HEK293 (cell line): ENCODE measurements around the gene ZNF318.

Source experiments
- CTCF ChIA-PET: fragments of 350-600 bp; formaldehyde crosslinking; extraction: SDS; loops from one replicate; lab custom pipeline; 2021; ENCODE audit warnings: antibody characterized with exemption; lab: Yijun Ruan, JAX
- POLR2A ChIA-PET: fragments of 300-600 bp; formaldehyde crosslinking; extraction: SDS; loops from one replicate; lab custom pipeline; 2020; ENCODE audit warnings: antibody characterized with exemption, inconsistent platforms; lab: Yijun Ruan, JAX
- H3K27ac ChIP-seq: fragments of 200-500 bp; sonication (Bioruptor generic); 2 replicates; pipeline ENCODE4 v1.5.1; 2014; ENCODE audit warnings: low read depth, low read length, control low read depth, inconsistent platforms; ENCODE audit errors: extremely low read depth
- H3K36me3 ChIP-seq, 2 experiments: fragments of 200-500 bp in 1 of 2; sonication (Bioruptor generic) in 1 of 2; 1 replicate in 1 of 2; 2 replicates in 1 of 2; pipeline ENCODE4 v1.5.1; 2014 to 2017; ENCODE audit warnings: inconsistent platforms in 2 of 2, low read length in 2 of 2; ENCODE audit not compliant: control insufficient read depth in 2 of 2, insufficient read depth in 1 of 2
- H3K4me1 ChIP-seq: fragments of 200-500 bp; sonication (Bioruptor generic); 2 replicates; pipeline ENCODE4 v1.5.1; 2014; ENCODE audit warnings: mild to moderate bottlenecking, low read length, inconsistent platforms; ENCODE audit not compliant: control insufficient read depth, insufficient read depth
- H3K4me3 ChIP-seq: 2 replicates; pipeline ENCODE4 v1.5.1; 2011; ENCODE audit warnings: low read depth, mild to moderate bottlenecking, control low read depth, low read length, moderate library complexity
- H3K9me3 ChIP-seq: fragments of 200-500 bp; sonication (Bioruptor generic); 2 replicates; pipeline ENCODE4 v1.5.1; 2014; ENCODE audit warnings: low read depth, low read length, inconsistent platforms; ENCODE audit not compliant: control insufficient read depth, insufficient read depth
- CTCF ChIP-seq: fragments of 450-650 bp; formaldehyde crosslinking; IDR thresholded peaks from 2 replicates; pipeline ENCODE4 v1.5.1; 2016; ENCODE audit warnings: missing biosample characterization, missing genetic modification characterization
- ELK4 ChIP-seq: IDR thresholded peaks from 2 replicates; pipeline ENCODE4 v1.6.1; 2011; ENCODE audit warnings: mild to moderate bottlenecking, low read depth, low read length, borderline replicate concordance
- IKZF3 ChIP-seq: fragments of 450-650 bp; IDR thresholded peaks from 2 replicates; pipeline ENCODE4 v1.5.0; 2018; ENCODE audit warnings: missing biosample characterization, mild to moderate bottlenecking, missing genetic modification characterization, moderate library complexity
- SCRT2 ChIP-seq: fragments of 450-650 bp; formaldehyde crosslinking; IDR thresholded peaks from 2 replicates; pipeline ENCODE4 v1.5.1; 2016; ENCODE audit warnings: missing biosample characterization, missing genetic modification characterization
- ZNF146 ChIP-seq: fragments of 450-650 bp; formaldehyde crosslinking; IDR thresholded peaks from 2 replicates; pipeline ENCODE4 v1.5.1; 2016; ENCODE audit warnings: missing biosample characterization, missing genetic modification characterization
- ZNF248 ChIP-seq: fragments of 450-650 bp; formaldehyde crosslinking; IDR thresholded peaks from 2 replicates; pipeline ENCODE4 v1.5.1; 2017; ENCODE audit warnings: missing biosample characterization, missing genetic modification characterization
- ZNF266 ChIP-seq: fragments of 450-650 bp; formaldehyde crosslinking; IDR thresholded peaks from 2 replicates; pipeline ENCODE4 v1.5.1; 2016; ENCODE audit warnings: missing biosample characterization, missing genetic modification characterization, low read depth
- ZNF335 ChIP-seq: fragments of 450-650 bp; formaldehyde crosslinking; conservative IDR thresholded peaks from 2 replicates; pipeline ENCODE4 v1.5.1; 2016; ENCODE audit warnings: missing biosample characterization, missing genetic modification characterization
- ZNF549 ChIP-seq: fragments of 450-650 bp; IDR thresholded peaks from 2 replicates; pipeline ENCODE4 v1.5.1; 2018; ENCODE audit warnings: missing biosample characterization, missing genetic modification characterization, mild to moderate bottlenecking, inconsistent platforms, moderate library complexity
- ZNF610 ChIP-seq: fragments of 450-650 bp; formaldehyde crosslinking; IDR thresholded peaks from 2 replicates; pipeline ENCODE4 v1.5.1; 2016; ENCODE audit warnings: missing biosample characterization, missing genetic modification characterization, borderline replicate concordance
- ZNF654 ChIP-seq: fragments of 450-650 bp; formaldehyde crosslinking; IDR thresholded peaks from 2 replicates; pipeline ENCODE4 v1.5.1; 2016; ENCODE audit warnings: low read depth, missing biosample characterization, missing genetic modification characterization
- ZNF658 ChIP-seq: fragments of 450-650 bp; formaldehyde crosslinking; IDR thresholded peaks from 2 replicates; pipeline ENCODE4; 2016; ENCODE audit warnings: missing biosample characterization, missing genetic modification characterization
- ZNF660 ChIP-seq: fragments of 450-650 bp; IDR thresholded peaks from 2 replicates; pipeline ENCODE4 v1.5.1; 2018; ENCODE audit warnings: missing biosample characterization, mild to moderate bottlenecking, missing genetic modification characterization
- ZSCAN16 ChIP-seq: fragments of 450-650 bp; formaldehyde crosslinking; IDR thresholded peaks from 2 replicates; pipeline ENCODE4 v1.5.1; 2016; ENCODE audit warnings: missing biosample characterization, missing genetic modification characterization
- TF ChIP-seq, protein P1 (sequence below): fragments of 450-650 bp; formaldehyde crosslinking; IDR thresholded peaks from 2 replicates; pipeline ENCODE4 v1.5.1; 2016; ENCODE audit warnings: missing biosample characterization, missing genetic modification characterization
- TF ChIP-seq, protein P2 (sequence below): sonication (generic); formaldehyde crosslinking; IDR thresholded peaks from 2 replicates; pipeline ENCODE4 v1.8.1; 2022; ENCODE audit warnings: mild to moderate bottlenecking, moderate library complexity, missing genetic modification reagents

Gene ZNF318

DNA sequence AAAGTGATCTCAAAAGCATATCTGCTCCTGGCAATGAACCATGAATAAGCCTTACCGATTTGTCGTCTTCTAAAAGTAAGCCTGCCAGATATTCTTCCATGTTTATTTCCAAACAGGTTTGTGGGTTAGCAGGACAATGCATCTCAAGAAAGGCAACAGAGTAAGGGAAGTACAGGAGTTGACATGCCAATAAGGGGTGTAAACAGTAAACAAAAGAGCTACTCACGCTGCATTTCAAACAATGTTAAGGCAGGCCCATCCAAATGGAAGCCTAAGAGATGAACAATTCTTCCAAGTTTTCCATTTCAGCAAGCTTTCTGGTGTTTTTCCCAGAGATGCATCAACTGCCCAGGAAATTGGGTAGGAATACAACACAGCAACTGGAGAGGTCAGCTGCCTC lies 33.1 kb downstream of the ZNF318 start (continued):
- TF ChIP-seq, protein P1, sequence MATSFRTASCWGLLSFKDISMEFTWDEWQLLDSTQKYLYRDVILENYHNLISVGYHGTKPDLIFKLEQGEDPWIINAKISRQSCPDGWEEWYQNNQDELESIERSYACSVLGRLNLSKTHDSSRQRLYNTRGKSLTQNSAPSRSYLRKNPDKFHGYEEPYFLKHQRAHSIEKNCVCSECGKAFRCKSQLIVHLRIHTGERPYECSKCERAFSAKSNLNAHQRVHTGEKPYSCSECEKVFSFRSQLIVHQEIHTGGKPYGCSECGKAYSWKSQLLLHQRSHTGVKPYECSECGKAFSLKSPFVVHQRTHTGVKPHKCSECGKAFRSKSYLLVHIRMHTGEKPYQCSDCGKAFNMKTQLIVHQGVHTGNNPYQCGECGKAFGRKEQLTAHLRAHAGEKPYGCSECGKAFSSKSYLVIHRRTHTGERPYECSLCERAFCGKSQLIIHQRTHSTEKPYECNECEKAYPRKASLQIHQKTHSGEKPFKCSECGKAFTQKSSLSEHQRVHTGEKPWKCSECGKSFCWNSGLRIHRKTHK (tag by site-specific recombination), result no peak
- no peak for TF ChIP-seq ZNF610 (tag by site-specific recombination)
- TF ChIP-seq ZNF658 (tag by site-specific recombination), result no peak
- no peak for TF ChIP-seq ZNF146 (tag by site-specific recombination)
- TF ChIP-seq ZSCAN16 (tag by site-specific recombination), result no peak
- TF ChIP-seq ZNF248 (tag by site-specific recombination), result no peak

DNA sequence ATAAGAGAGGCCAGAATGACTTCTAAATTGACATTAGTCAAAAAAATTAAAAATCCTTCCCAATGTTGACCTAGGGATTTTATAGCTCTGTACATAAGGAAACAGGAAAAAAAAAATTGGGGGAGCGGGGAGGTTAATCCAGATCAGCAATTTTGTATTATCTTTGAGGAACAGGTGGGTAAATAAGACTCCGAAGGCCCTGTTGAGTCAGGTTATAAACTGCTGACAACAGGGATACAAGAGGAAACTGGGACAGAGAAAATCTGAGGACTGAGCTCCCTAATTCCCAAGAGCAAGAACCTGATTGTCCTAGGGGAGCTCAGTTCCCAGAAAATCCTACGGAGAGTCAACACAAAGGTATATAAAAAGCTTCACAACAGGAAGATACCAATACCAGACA lies 34.0 kb downstream of the ZNF318 start:
- POLR2A ChIA-PET, result interaction anchor here (0.9 kb wide), 1 partner anchor 113 kb away, joined by 3 read pairs; no protein-coding TSS in a partner anchor
- peaks cover 3% of the 10 kb centered on the region; the same call in 1 of the 2 replicates for H3K4me1 ChIP-seq
- H3K9me3 ChIP-seq, result no peaks in the 10 kb centered on the region
- TF ChIP-seq ZNF549, result no peak
- TF ChIP-seq ZNF266, result no peak
- TF ChIP-seq SCRT2 (tag by site-specific recombination), result peak; percentile 52; the same call in 1 of the 2 replicates
- TF ChIP-seq, all 188 proteins: peak for 1
- CTCF ChIA-PET, result interaction anchor here (0.7 to 3.7 kb wide), 26 partner anchors 11 to 434 kb away, joined by 3 to 83 read pairs (median 6); partner anchors contain the start of genes DNPH1, LRRC73, POLR1C and YIPF3
- no peak overlapping the region for H3K4me3 ChIP-seq
- no peak overlapping the region for H3K27ac ChIP-seq
- H3K36me3 ChIP-seq, result peaks cover 12 to 42% of the 10 kb centered on the region in 2 experiments

DNA sequence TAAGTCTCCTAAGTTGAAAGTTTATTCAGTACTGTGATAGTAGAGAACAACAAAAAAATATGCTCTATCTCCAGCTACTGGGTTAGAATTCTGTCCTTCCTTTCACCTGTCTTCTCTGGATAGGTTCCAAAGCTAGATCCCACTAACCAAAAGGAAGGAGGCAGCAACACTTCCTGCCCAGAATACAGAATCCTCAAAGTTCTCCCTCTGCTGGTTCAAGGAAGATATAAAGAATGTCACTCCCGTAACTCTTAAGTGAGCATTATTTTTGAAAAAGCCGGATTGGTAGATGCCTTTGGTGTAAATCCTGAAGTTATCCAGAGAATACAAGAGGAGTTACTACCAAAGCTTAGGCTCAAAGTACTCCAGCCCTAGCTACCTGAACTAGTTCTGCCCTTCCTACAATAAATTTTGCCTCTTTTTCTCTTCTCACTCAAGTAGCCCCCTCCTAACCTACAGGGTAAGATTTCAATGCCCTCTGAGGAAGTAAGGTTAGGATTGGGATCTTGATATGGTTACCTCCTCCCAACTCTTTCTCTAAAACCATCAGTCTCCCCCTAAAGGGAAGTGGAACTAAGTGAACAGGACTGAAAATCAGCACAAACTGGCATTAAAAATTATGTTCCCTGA lies 34.9 kb downstream of the ZNF318 start:
- POLR2A ChIA-PET, result interaction anchor here (0.7 to 1.7 kb wide), 3 partner anchors 12 to 112 kb away, joined by 3 to 4 read pairs (median 3); no protein-coding TSS in a partner anchor
- Histone ChIP-seq H3K27ac (no peak overlapping the region), H3K9me3 (no peaks in the 10 kb centered on the region), H3K4me1 (peaks cover 3% of the 10 kb centered on the region; the same call in 1 of the 2 replicates), H3K36me3 (peaks cover 4 to 33% of the 10 kb centered on the region in 2 experiments; a peak in 2 of 3 replicates), H3K4me3 (no peak overlapping the region)
- CTCF ChIA-PET, result interaction anchor here (0.7 to 3.7 kb wide), 49 partner anchors 8 to 684 kb away, joined by 3 to 83 read pairs (median 5); partner anchors contain the start of genes DNPH1, LRRC73, POLR1C and SLC22A7
- TF ChIP-seq IKZF3 (tag by site-specific recombination) (0 out of 2 replicates have a peak, but pooled peaks have one; percentile 42), CTCF (peak; percentile 39; the same call in 1 of the 2 replicates), ELK4 (no peak), ZNF654 (tag by site-specific recombination) (peak; percentile 39; the same call in 1 of the 2 replicates), ZNF660 (tag by site-specific recombination) (peak; percentile 68), ZNF335 (0 out of 2 replicates have a peak, but pooled peaks have one; percentile 22)
- TF ChIP-seq, protein P2, sequence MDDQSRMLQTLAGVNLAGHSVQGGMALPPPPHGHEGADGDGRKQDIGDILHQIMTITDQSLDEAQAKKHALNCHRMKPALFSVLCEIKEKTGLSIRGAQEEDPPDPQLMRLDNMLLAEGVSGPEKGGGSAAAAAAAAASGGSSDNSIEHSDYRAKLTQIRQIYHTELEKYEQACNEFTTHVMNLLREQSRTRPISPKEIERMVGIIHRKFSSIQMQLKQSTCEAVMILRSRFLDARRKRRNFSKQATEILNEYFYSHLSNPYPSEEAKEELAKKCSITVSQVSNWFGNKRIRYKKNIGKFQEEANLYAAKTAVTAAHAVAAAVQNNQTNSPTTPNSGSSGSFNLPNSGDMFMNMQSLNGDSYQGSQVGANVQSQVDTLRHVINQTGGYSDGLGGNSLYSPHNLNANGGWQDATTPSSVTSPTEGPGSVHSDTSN, result no peak
